Mammary epithelial cell (primary cell): ENCODE results near the gene PTPN1.

ENCODE experiments used
- EZH2 ChIP-seq: IDR thresholded peaks from 2 replicates; pipeline ENCODE4 v1.6.1; 2012; ENCODE audit warnings: low read length, inconsistent platforms, borderline replicate concordance
- TF ChIP-seq, protein P1 (sequence below), 2 donors: IDR thresholded peaks in 1 of 2; conservative IDR thresholded peaks in 1 of 2; 2 replicates each; pipeline ENCODE4 v1.5.1; 2011 to 2012; ENCODE audit warnings: inconsistent platforms in 2 of 2, low read length in 2 of 2, mild to moderate bottlenecking in 2 of 2, control low read depth in 1 of 2, low read depth in 1 of 2; ENCODE audit not compliant: insufficient read depth in 1 of 2; ENCODE audit errors: extremely low read depth in 1 of 2

GRCh38 chr20:50527068-50527605, 17.0 kb downstream of the PTPN1 start:
- TF ChIP-seq, protein P1, sequence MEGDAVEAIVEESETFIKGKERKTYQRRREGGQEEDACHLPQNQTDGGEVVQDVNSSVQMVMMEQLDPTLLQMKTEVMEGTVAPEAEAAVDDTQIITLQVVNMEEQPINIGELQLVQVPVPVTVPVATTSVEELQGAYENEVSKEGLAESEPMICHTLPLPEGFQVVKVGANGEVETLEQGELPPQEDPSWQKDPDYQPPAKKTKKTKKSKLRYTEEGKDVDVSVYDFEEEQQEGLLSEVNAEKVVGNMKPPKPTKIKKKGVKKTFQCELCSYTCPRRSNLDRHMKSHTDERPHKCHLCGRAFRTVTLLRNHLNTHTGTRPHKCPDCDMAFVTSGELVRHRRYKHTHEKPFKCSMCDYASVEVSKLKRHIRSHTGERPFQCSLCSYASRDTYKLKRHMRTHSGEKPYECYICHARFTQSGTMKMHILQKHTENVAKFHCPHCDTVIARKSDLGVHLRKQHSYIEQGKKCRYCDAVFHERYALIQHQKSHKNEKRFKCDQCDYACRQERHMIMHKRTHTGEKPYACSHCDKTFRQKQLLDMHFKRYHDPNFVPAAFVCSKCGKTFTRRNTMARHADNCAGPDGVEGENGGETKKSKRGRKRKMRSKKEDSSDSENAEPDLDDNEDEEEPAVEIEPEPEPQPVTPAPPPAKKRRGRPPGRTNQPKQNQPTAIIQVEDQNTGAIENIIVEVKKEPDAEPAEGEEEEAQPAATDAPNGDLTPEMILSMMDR (conservative IDR thresholded peaks at IDR 0.05 in 1 of 2, IDR thresholded peaks at IDR 0.05 in 1 of 2; ENCODE audit: extremely low read depth in 1 of 2, insufficient read depth in 1 of 2, low read depth in 1 of 2, low read length in 2 of 2): no peak
- no peak for TF ChIP-seq EZH2
